K562 (cell line): ENCODE measurements around the gene ZDHHC8. TPM values are rescaled to one million over a fixed set of nuclear protein-coding genes. Genes with fewer than 3 reads are reported as not detected.

ENCODE experiments used
- CHD7 ChIP-seq: fragments of 200-600 bp; sonication (generic); IDR thresholded peaks from one replicate; pipeline ENCODE4 v1.6.1; 2012; ENCODE audit warnings: mild to moderate bottlenecking, low read depth, low read length, inconsistent platforms
- PATZ1 ChIP-seq: fragments of 250-450 bp; sonication (Bioruptor Pico); IDR thresholded peaks from 2 replicates; pipeline ENCODE4 v1.5.0; 2020; ENCODE audit warnings: mild to moderate bottlenecking, borderline replicate concordance
- PBX2 ChIP-seq, 2 experiments: IDR thresholded peaks in 1 of 2; conservative IDR thresholded peaks in 1 of 2; 2 replicates each; pipeline ENCODE4 v1.6.1; 2016; ENCODE audit warnings: low read depth in 2 of 2, mild to moderate bottlenecking in 1 of 2, missing compliant biosample characterization in 1 of 2, missing genetic modification characterization in 1 of 2, moderate library complexity in 1 of 2
- PML ChIP-seq: IDR thresholded peaks from 2 replicates; pipeline ENCODE4 v1.6.1; 2012; ENCODE audit warnings: low read length, inconsistent platforms
- SRF ChIP-seq, 2 experiments: fragments of 250-450, 450-650 bp in 1 of 2; sonication (Bioruptor Pico) in 1 of 2; sonication (generic) in 1 of 2; formaldehyde crosslinking; IDR thresholded peaks; 2 replicates each; pipeline versions ENCODE4 v1.5.0 to v1.5.1; 2020 to 2022; ENCODE audit warnings: mild to moderate bottlenecking in 1 of 2, missing genetic modification reagents in 1 of 2
- ZFP1 ChIP-seq: fragments of 450-650 bp; formaldehyde crosslinking; IDR thresholded peaks from 2 replicates; pipeline ENCODE4 v1.4.0; 2020; ENCODE audit warnings: mild to moderate bottlenecking, mixed read lengths
- ZFX ChIP-seq: sonication (generic); formaldehyde crosslinking; IDR thresholded peaks from 2 replicates; pipeline ENCODE4 v1.8.0; 2022; ENCODE audit warnings: mild to moderate bottlenecking, missing genetic modification reagents, moderate library complexity
- ZNF79 ChIP-seq: fragments of 250-450 bp; sonication (Bioruptor Pico); IDR thresholded peaks from 2 replicates; pipeline ENCODE4 v1.4.0; 2020; ENCODE audit warnings: low read depth, mild to moderate bottlenecking, moderate library complexity
- polyA plus RNA-seq, 8 experiments: library from polyadenylated mRNA; depleted of rRNA in 4 of 8; stranded (reverse) in 5 of 8; unstranded in 3 of 8; fragments of >200 nt; fragmentation: Nextera tagmentation in 2 of 8; fragmentation: Illumina TruSeq in 1 of 8; extraction: Ambion mirVana in 2 of 8; extraction: Trizol in 1 of 8; gene quantifications; 2 replicates each; pipeline versions ENCODE4 v1.2.1 to v1.2.3, GENCODE V29; 2011 to 2014; ENCODE audit warnings: inconsistent platforms in 1 of 8, missing spikeins in 1 of 8
- total RNA-seq, 7 experiments: library from RNA; depleted of rRNA in 6 of 7; stranded (reverse); fragments of >200 nt in 6 of 7; fragmentation: Illumina TruSeq in 2 of 7; extraction: Trizol in 2 of 7; gene quantifications; 2 replicates each; pipeline versions ENCODE4 v1.2.1 to v1.2.3, GENCODE V29; 2011 to 2021; ENCODE audit warnings: low replicate concordance in 1 of 7

The ZDHHC8 gene
- total and polyA plus RNA-seq, 9 of the 15 experiments (the other 6 are each of a cell fraction or from before 2014, with no cell fraction given): 0.04 to 109 (median 16.4) TPM

- TF ChIP-seq CHD7 (no peak), ZFP1 (no peak), PBX2 (CRISPR knock-in tag; IDR thresholded peaks at IDR 0.05; ENCODE audit: low read depth) (0 out of 2 replicates have a peak, but pooled peaks have one; percentile 2), PBX2 (tag; conservative IDR thresholded peaks at IDR 0.05; ENCODE audit: low read depth) (no peak), ZFX (CRISPR knock-in tag) (no peak), PATZ1 (CRISPR knock-in tag) (no peak), SRF (CRISPR knock-in tag; IDR thresholded peaks at IDR 0.05) (no peak), PML (no peak), ZNF79 (CRISPR knock-in tag) (no peak)
Observed at GRCh38 chr22:20141186-20142077, 9.8 kb downstream of the ZDHHC8 start (continued).
